Stimulated activated CD4-positive, alpha-beta T cell treated with anti-CD3 and anti-CD28 coated beads, Interleukin-12 subunit alpha, Interleukin-12 subunit beta, amount 100 ng/mL, for 24 hours (primary cell): ENCODE measurements around the gene GPC1.
"Not testable (repeated sequence)": the region's sequence is repeated elsewhere in the genome, so short reads cannot be mapped to it uniquely, and the experiment has no call there.

Experiments
- DNase-seq, 2 experiments: peaks; one replicate each; pipeline ENCODE4 v3.0.0-alpha.2; 2020; ENCODE audit warnings: low read depth in 2 of 2

The GPC1 gene

DNA sequence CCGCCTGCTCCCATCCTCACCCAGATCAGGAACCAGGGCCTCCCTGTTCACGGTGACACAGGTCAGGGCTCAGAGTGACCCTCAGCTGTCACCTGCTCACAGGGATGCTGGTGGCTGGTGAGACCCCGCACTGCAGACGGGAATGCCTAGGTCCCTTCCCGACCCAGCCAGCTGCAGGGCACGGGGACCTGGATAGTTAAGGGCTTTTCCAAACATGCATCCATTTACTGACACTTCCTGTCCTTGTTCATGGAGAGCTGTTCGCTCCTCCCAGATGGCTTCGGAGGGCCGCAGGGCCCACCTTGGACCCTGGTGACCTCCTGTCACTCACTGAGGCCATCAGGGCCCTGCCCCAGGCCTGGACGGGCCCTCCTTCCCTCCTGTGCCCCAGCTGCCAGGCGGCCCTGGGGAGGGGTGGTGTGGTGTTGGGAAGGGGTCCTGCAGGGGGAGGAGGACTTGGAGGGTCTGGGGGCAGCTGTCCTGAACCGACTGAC lies 31.7 kb downstream of the GPC1 start:
- no peak for DNase-seq

GRCh38 chr2:240467659-240468302 lies 32.3 kb downstream of the GPC1 start:
- DNase-seq = no peak

GRCh38 chr2:240468303-240469238 lies 33.1 kb downstream of the GPC1 start:
- no peak for DNase-seq

GRCh38 chr2:240469239-240469636 lies 33.8 kb downstream of the GPC1 start:
- DNase-seq = no peak

DNA sequence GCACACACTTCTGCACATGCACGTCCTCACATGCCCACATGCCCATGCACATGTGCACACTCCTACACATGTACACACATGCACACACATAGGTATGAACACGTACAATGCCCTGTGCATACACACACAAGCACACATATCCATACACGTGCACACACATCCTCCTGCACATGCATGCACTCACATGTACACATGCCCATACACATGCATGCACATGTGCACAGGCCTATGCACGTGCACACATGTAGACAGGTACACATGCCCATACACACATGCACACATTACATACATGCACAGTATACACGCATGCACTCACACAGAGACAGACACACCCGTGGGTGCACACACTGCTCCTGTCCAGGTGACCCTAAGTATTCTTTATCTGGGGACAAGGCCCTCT lies 34.3 kb downstream of the GPC1 start:
- DNase-seq = no peak

DNA sequence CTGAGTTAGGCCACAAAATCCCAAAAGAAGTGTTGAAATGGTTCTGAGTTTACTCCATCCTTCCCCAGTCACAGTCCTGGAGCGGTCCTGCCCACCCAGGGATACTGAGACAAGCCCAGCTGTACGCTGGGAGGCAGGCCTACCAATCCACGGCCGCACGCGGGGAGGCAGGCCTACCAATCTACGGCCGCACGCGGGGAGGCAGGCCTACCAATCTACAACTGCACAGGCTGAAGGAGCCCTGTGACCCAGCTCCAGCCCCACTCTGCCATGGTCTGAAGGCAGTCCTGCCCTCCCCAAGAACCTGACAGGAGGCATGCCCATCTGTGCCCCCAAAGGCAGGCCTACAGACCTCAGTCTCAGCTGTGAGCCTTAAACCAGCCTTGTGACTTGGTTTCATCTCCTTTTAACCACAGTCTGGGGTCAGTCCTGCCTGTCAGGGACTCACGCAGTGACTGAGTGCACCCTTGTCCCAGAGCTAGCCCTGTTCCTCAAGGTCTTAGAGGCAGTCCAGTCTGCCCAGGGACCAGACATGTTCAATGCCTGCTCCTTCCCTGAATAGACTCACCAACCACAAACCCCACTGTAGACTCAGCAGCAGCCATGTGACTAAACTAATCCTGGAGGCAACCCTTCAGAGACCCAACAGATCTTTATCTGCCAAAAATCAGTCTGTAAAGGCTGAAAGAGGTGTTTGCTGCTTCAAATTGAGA lies 36.8 kb downstream of the GPC1 start:
- no peak for DNase-seq

DNA sequence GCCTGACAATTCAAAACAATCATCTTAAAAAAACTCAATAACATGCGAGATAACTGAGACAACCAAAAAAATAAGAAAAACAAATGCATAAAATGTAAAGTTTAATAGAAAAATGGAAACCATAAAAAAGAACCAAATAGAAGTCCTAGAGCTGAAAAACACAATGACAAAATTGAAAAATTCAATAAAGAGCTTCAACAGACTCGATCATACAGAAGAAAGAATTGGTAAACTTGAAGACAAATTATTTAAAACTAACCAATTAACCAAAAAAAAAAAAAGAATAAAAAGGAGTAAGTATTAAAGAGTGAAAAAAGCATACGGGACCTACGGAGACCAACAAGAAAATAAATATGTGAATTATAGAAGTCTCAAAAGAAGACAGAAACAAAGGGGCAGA lies 37.7 kb downstream of the GPC1 start:
- DNase-seq = no peak

GRCh38 chr2:240477916-240478315 lies 42.5 kb downstream of the GPC1 start:
- no peak for DNase-seq

DNA sequence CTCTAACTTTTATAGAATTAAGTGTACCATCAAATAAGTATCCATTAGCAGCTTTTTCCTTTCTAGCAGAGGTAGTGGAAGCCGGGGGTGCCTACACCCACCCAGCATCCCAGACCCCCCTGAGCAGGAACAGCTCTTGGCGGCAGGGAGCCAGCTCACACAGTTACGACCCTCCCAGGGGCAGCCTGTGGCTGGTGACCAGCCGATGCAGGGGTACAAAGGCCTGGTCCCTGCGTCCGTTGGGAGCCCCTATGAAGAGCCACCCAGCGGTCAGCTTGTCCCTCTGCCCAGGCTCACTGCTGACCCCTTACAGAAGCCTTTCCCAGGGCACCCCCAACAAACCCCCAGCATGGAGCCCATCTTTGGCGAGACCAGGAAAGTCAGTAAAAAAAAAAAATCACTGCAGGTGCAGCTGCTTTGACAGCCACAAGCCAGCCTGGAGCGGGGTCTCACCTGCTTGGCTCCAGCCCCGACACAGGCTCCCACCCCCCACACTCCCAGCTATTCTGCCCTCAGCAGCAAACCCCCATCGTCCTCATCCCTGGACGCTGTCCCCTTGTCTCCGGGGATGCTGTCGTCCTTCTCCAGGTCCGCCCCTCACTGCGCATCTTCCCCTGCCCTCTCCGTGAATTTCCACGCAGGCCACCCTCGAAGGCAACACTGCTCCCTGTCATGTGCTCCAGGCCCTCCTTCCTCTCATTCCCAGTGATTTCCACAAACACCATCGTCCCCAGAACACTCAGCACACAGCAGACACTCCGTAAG lies 43.1 kb downstream of the GPC1 start:
- DNase-seq = no peak

- DNase-seq = no peak
Observed at GRCh38 chr2:240479111-240479501, 43.6 kb downstream of the GPC1 start.

DNA sequence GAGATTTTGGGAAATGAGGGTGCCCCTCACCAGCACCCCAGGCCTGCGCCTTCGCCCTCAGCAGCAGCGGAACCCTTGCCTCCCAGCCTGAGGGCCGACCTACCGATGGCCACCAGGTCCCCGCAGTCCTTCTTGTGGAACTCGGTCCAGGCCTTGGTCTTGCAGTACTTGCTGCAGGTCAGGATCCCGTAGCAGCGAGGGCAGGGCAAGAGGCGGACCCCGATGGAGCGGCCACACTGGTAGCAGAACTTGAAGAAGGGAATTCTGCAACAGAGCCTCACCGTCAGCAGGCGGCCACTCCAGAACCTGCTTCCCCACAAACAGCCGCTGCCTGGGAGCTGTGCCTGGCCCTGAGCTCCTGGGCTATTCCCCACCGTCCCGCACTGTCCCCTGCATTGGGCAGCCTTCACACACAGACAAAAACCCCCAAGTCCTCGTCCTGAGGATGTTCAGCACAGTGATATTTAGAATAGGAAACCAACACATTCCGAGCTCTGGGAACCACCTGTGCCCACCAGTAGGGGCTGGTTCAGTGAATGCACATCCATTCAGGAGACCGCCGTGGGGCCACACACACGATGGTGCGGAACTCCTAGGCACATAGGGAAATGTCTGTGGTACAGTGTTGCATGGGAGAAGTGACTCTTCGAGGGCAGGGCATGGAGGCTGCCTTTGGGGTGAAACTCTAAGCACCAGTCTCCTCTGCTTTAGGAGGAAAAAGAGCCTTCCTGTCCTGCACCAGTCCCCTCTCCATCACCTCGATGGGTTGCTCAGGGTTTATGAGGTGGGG lies 45.6 kb downstream of the GPC1 start:
- DNase-seq = no peak

- no peak for DNase-seq
Observed at GRCh38 chr2:240481720-240482119, 46.3 kb downstream of the GPC1 start.

GRCh38 chr2:240482141-240482540 lies 46.7 kb downstream of the GPC1 start:
- no peak for DNase-seq

DNA sequence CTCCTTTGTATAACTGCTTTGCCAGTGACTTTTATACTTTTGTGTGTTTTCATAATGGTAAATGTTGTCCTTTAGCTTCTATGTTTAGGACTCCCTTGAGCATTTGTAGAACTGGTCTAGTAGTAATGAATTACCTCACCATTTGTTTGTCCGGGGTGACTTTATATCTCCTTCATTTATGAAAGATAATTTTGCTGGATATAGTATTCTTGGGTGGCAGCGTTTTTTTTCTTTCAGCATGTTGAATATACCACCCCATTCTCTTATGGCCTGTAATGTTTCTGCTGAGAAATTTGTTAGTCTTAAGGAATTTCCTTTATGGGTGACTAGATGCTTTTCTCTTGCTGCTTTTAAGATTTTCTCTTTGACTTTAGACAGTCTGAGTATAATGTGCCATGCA lies 56.0 kb downstream of the GPC1 start:
- no peak for DNase-seq

DNA sequence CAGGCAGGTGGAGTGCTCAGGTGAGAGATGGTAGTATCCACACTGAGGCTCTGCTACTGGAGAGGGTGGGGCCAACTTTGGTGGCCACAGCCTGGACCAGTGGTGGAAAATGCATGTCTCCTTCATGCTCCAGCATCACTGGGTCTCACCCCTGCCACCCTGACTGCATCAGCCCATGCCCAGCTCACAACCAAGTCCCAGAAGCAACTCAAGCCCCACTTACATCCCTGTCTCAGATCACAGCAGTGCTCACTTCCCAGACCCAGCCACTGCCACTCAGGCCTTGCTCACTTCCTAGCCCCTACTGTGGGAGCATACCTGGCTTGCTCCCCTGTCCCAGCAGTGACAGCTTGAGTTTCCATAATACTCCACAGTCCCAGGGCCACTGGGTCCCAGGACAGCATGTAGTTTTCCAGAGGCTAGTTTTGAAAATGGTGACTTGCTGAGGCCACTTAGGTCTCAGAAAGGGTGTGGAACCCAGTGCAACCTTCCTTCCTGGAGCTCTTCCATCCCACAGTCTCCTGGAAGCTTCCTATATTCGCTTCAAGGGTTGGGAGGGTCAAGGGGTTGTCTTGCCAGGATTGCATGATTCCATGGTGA lies 58.8 kb downstream of the GPC1 start:
- DNase-seq = no peak

- not testable (repeated sequence) for DNase-seq
Observed at GRCh38 chr2:240494942-240495341, 59.5 kb downstream of the GPC1 start.

GRCh38 chr2:240497082-240497481 lies 61.6 kb downstream of the GPC1 start:
- not testable (repeated sequence) for DNase-seq

- DNase-seq = no peak
Observed at GRCh38 chr2:240498171-240498957, 62.9 kb downstream of the GPC1 start.

DNA sequence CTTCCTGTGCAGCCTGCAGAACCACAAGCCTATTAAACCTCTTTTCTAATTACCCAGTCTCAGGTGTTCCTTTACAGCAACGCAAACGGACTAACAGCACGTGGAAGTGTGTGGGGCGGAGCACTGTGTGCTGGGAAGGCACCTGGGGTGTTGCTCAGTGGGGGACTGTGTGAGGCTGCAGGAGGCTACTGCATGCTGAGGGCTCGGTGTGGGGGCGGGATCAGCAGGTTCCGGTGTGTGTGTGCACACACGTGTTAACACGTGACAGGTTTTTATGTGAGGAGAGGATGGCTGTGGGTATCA lies 63.4 kb downstream of the GPC1 start:
- no peak for DNase-seq
